Duodenal mucosa (tissue), 2 donors: Measurements from ENCODE around the gene CFAP47.

ENCODE experiments used
- H3K27ac ChIP-seq: one replicate; pipeline ENCODE4 v1.7.0; 2013; ENCODE audit warnings: low read depth, low read length
- H3K27me3 ChIP-seq, 2 donors: one replicate each; pipeline ENCODE4 v1.7.0; 2013; ENCODE audit warnings: low read length in 2 of 2, control low read depth in 1 of 2; ENCODE audit not compliant: insufficient read depth in 2 of 2, control insufficient read depth in 1 of 2
- H3K36me3 ChIP-seq, 2 donors: one replicate each; pipeline ENCODE4 v1.7.0; 2013; ENCODE audit warnings: low read length in 2 of 2, control low read depth in 1 of 2; ENCODE audit not compliant: insufficient read depth in 2 of 2, control insufficient read depth in 1 of 2
- H3K4me1 ChIP-seq, 2 donors: one replicate each; pipeline ENCODE4 v1.7.0; 2013; ENCODE audit warnings: low read length in 2 of 2, control low read depth in 1 of 2; ENCODE audit not compliant: insufficient read depth in 2 of 2, control insufficient read depth in 1 of 2
- H3K4me3 ChIP-seq, 2 donors: one replicate each; pipeline ENCODE4 v1.7.0; 2013; ENCODE audit warnings: low read length in 2 of 2, low read depth in 1 of 2
- H3K9ac ChIP-seq, 2 donors: one replicate each; pipeline ENCODE4 v1.7.0; 2013; ENCODE audit warnings: low read length in 2 of 2, low read depth in 1 of 2
- H3K9me3 ChIP-seq, 2 donors: one replicate each; pipeline ENCODE4 v1.7.0; 2013; ENCODE audit warnings: low read length in 2 of 2, control low read depth in 1 of 2; ENCODE audit not compliant: control insufficient read depth in 1 of 2

Gene CFAP47

DNA sequence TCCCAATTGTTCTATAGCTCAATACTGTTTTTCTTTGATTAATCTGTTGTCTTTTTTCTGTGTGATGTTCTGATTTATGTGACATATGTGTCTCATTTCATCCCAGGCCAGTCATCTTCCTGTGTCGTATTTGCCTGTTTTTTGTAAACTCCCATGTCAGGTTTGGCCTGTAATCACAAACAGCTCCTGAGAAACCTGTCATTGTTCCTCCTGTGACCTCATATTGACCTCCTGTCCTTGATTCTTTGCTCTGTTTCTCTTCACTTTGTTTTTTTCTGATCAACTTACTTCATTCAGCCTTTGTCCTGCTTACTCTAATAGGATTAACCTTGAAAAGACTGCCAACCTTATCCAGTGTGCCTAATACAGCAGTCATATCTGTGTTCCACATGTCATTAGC lies 438.3 kb downstream of the CFAP47 start:
- no peaks in the 10 kb centered on the region for H3K27me3 ChIP-seq
- H3K4me3 ChIP-seq: no peak overlapping the region
- no peaks in the 10 kb centered on the region for H3K36me3 ChIP-seq
- no peaks in the 10 kb centered on the region for H3K9me3 ChIP-seq
- H3K27ac ChIP-seq: no peak overlapping the region
- H3K4me1 ChIP-seq: no peaks in the 10 kb centered on the region
- no peak overlapping the region for H3K9ac ChIP-seq

GRCh38 chrX:36364262-36364661 lies 444.7 kb downstream of the CFAP47 start:
- Histone ChIP-seq H3K36me3 (no peaks in the 10 kb centered on the region), H3K4me1 (no peaks in the 10 kb centered on the region), H3K9ac (no peak overlapping the region), H3K4me3 (no peak overlapping the region), H3K27me3 (no peaks in the 10 kb centered on the region), H3K27ac (no peak overlapping the region), H3K9me3 (no peaks in the 10 kb centered on the region)

- H3K4me3 ChIP-seq: no peak overlapping the region
- no peak overlapping the region for H3K9ac ChIP-seq
- H3K4me1 ChIP-seq: no peaks in the 10 kb centered on the region
- H3K27ac ChIP-seq: no peak overlapping the region
- H3K9me3 ChIP-seq: no peaks in the 10 kb centered on the region
- no peaks in the 10 kb centered on the region for H3K36me3 ChIP-seq
- no peaks in the 10 kb centered on the region for H3K27me3 ChIP-seq
Observed at GRCh38 chrX:36383495-36383894, 464.0 kb downstream of the CFAP47 start.

DNA sequence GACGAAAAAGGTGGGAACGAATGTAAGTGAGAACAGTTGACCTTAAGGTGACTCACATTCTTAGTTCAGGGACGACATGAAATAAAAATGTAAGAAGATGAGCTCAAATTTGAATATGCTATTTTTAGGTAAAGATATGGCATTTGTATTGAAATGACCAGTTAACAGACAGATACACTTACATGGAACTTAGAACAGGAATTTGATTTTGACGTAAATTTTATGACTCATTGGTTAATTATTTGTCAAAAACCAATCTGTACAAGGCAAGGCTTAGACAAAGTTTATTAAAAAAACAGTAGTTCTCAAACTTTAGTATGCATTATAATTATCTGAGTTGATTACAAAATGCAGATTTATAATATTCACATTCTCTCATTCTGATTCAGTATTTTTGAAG lies 469.4 kb downstream of the CFAP47 start:
- no peaks in the 10 kb centered on the region for H3K9me3 ChIP-seq
- no peaks in the 10 kb centered on the region for H3K27me3 ChIP-seq
- H3K27ac ChIP-seq: no peak overlapping the region
- no peak overlapping the region for H3K9ac ChIP-seq
- H3K4me1 ChIP-seq: no peaks in the 10 kb centered on the region
- no peak overlapping the region for H3K4me3 ChIP-seq
- H3K36me3 ChIP-seq: no peaks in the 10 kb centered on the region

DNA sequence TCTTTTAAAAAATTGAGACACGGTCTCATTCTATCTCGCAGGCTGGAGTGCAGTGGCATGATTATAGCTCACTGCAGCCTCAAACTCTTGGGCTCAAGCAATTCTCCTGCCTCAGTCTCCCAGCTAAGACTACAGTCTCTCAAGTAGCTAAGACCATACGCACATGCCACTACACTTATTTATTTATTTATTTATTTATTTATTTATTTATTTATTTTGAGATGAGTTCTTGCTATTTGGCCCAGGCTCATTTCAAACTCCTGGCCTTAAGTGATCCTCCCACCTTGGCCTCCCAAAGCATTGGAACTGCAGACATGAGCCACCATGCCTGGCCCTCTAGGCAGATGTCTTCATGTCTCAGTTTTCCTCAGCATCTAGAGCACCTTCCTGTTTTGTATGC lies 482.2 kb downstream of the CFAP47 start:
- no peak overlapping the region for H3K27ac ChIP-seq
- H3K36me3 ChIP-seq: no peaks in the 10 kb centered on the region
- no peaks in the 10 kb centered on the region for H3K9me3 ChIP-seq
- peaks cover 0 to 5% of the 10 kb centered on the region in 2 donors for H3K4me1 ChIP-seq
- no peak overlapping the region for H3K4me3 ChIP-seq
- H3K27me3 ChIP-seq: no peaks in the 10 kb centered on the region
- H3K9ac ChIP-seq: no peak overlapping the region

GRCh38 chrX:36407836-36408235 lies 488.3 kb downstream of the CFAP47 start:
- Histone ChIP-seq H3K27me3 (no peaks in the 10 kb centered on the region), H3K36me3 (no peaks in the 10 kb centered on the region), H3K4me3 (no peak overlapping the region), H3K4me1 (peaks cover 0 to 6% of the 10 kb centered on the region in 2 donors), H3K27ac (no peak overlapping the region), H3K9ac (no peak overlapping the region), H3K9me3 (no peaks in the 10 kb centered on the region)

DNA sequence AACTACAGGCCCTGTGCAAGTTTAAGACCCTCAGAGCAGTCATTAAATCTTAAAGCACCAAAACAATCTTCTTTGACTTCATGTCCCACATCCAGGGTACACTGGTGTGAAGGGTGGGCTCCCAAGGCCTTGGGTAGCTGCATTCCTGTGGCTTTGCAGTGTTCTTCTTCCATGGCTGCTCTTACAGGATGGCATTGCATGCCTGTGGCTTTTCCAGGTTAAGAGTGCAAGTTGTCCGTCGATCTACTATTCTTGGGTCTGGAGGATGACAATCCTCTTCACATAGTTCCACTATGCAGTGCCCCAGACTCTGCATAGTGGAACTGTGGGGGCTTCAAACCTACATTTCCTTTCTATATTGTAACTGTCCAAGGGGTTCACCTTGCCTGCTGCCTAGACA lies 494.5 kb downstream of the CFAP47 start:
- H3K4me3 ChIP-seq: no peak overlapping the region
- H3K36me3 ChIP-seq: no peaks in the 10 kb centered on the region

GRCh38 chrX:36422368-36422767 lies 502.8 kb downstream of the CFAP47 start:
- Histone ChIP-seq H3K36me3 (no peaks in the 10 kb centered on the region), H3K9ac (no peak overlapping the region), H3K4me1 (no peaks in the 10 kb centered on the region), H3K9me3 (no peaks in the 10 kb centered on the region), H3K27me3 (no peaks in the 10 kb centered on the region), H3K4me3 (no peak overlapping the region), H3K27ac (no peak overlapping the region)

More for the DNA sequence above, 494.5 kb downstream of the CFAP47 start:
- Histone ChIP-seq H3K27ac (no peak overlapping the region), H3K27me3 (no peaks in the 10 kb centered on the region), H3K9ac (no peak overlapping the region), H3K9me3 (no peaks in the 10 kb centered on the region), H3K4me1 (no peaks in the 10 kb centered on the region)

DNA sequence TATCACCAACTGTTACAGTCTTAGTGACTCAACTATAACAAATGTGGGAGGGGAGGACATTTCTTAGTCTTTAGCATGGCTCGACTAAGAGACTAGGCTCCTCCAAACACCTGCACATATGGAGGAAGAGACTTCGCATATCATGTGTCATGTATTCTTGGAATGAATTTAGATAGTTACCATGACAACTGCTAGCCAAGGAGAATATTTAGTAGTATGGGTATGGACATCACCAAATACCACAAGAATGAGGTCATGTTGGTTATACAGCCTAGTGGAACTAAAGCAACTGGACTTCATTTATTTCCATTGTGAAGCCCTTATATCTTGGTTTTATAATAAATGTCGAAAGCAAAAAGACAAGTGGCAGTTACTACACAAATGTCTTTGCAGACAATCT lies 512.3 kb downstream of the CFAP47 start:
- no peaks in the 10 kb centered on the region for H3K9me3 ChIP-seq
- H3K36me3 ChIP-seq: no peaks in the 10 kb centered on the region
- no peaks in the 10 kb centered on the region for H3K27me3 ChIP-seq
- H3K9ac ChIP-seq: no peak overlapping the region
- no peak overlapping the region for H3K4me3 ChIP-seq
- no peaks in the 10 kb centered on the region for H3K4me1 ChIP-seq
- H3K27ac ChIP-seq: no peak overlapping the region

GRCh38 chrX:36434522-36434921 lies 515.0 kb downstream of the CFAP47 start:
- no peaks in the 10 kb centered on the region for H3K4me1 ChIP-seq
- H3K27me3 ChIP-seq: no peaks in the 10 kb centered on the region
- no peak overlapping the region for H3K9ac ChIP-seq
- no peaks in the 10 kb centered on the region for H3K9me3 ChIP-seq
- no peaks in the 10 kb centered on the region for H3K36me3 ChIP-seq
- H3K27ac ChIP-seq: no peak overlapping the region
- H3K4me3 ChIP-seq: no peak overlapping the region
